COLO829 (cell line): Measurements from ENCODE around the gene SEMA3C.
A peak's percentile ranks its signal among the peaks of the same experiment; 100 is the strongest.

ENCODE experiments used
- DNase-seq: peaks from one replicate; pipeline ENCODE4 v3.0.0; 2012; ENCODE audit warnings: low spot score

SEMA3C gene

GRCh38 chr7:80918909-80919721 is at the start of gene SEMA3C:
Gene SEMA3C (minus strand): TSS chr7:80919051. CDS start chr7:80916781, 2,270 bp downstream.
- peak; percentile 82 for DNase-seq

- DNase-seq = no peak
Observed at GRCh38 chr7:80968606-80969005, 49.8 kb upstream of the SEMA3C start.

- DNase-seq = no peak
Observed at GRCh38 chr7:80967917-80968297, 49.1 kb upstream of the SEMA3C start.

- no peak for DNase-seq
Observed at GRCh38 chr7:80967071-80967916, 48.4 kb upstream of the SEMA3C start.

- DNase-seq = no peak
Observed at GRCh38 chr7:80960244-80960795, 41.5 kb upstream of the SEMA3C start.

GRCh38 chr7:80957226-80957777 is 38.5 kb upstream of the SEMA3C start:
- no peak for DNase-seq

GRCh38 chr7:80954191-80954590 is 35.3 kb upstream of the SEMA3C start:
- no peak for DNase-seq

- no peak for DNase-seq
Observed at GRCh38 chr7:80950550-80950967, 31.7 kb upstream of the SEMA3C start.

GRCh38 chr7:80949449-80949848 is 30.6 kb upstream of the SEMA3C start:
- DNase-seq = no peak

GRCh38 chr7:80946858-80947257 is 28.0 kb upstream of the SEMA3C start:
- DNase-seq = no peak

GRCh38 chr7:80945976-80946375 is 27.1 kb upstream of the SEMA3C start:
- DNase-seq = no peak

- no peak for DNase-seq
Observed at GRCh38 chr7:80943342-80943741, 24.5 kb upstream of the SEMA3C start.

GRCh38 chr7:80942261-80943041 is 23.6 kb upstream of the SEMA3C start:
- DNase-seq = peak; percentile 100

GRCh38 chr7:80941208-80941758 is 22.4 kb upstream of the SEMA3C start:
- peak; percentile 71 for DNase-seq

GRCh38 chr7:80940539-80941207 is 21.8 kb upstream of the SEMA3C start:
- no peak for DNase-seq

GRCh38 chr7:80937336-80937735 is 18.5 kb upstream of the SEMA3C start:
- DNase-seq = no peak

- no peak for DNase-seq
Observed at GRCh38 chr7:80935991-80936780, 17.3 kb upstream of the SEMA3C start.

- DNase-seq = no peak
Observed at GRCh38 chr7:80934321-80934720, 15.5 kb upstream of the SEMA3C start.

GRCh38 chr7:80932536-80932935 is 13.7 kb upstream of the SEMA3C start:
- no peak for DNase-seq

GRCh38 chr7:80929619-80930018 is 10.8 kb upstream of the SEMA3C start:
- no peak for DNase-seq
